Suprapubic skin (tissue), 4 donors: ENCODE results near the gene ATXN7.

Experiments
- POLR2A ChIP-seq, 2 donors: fragments of 450-650 bp; IDR thresholded peaks; one replicate each; pipeline ENCODE4 v1.6.1; 2017; ENCODE audit warnings: antibody characterized with exemption in 2 of 2, mild to moderate bottlenecking in 2 of 2, moderate library complexity in 2 of 2
- POLR2AphosphoS5 ChIP-seq, 3 donors: sonication (generic); formaldehyde crosslinking; IDR thresholded peaks; one replicate each; pipeline ENCODE4 v1.6.1; 2017; ENCODE audit warnings: antibody characterized with exemption in 3 of 3
- TF ChIP-seq, protein P1 (sequence below), 2 donors: fragments of 200-600 bp in 1 of 2; fragments of 450-650 bp in 1 of 2; sonication (generic) in 1 of 2; IDR thresholded peaks; one replicate each; pipeline ENCODE4 v1.5.1; 2016 to 2019; ENCODE audit warnings: antibody characterized with exemption in 2 of 2, mild to moderate bottlenecking in 1 of 2, moderate library complexity in 1 of 2

DNA sequence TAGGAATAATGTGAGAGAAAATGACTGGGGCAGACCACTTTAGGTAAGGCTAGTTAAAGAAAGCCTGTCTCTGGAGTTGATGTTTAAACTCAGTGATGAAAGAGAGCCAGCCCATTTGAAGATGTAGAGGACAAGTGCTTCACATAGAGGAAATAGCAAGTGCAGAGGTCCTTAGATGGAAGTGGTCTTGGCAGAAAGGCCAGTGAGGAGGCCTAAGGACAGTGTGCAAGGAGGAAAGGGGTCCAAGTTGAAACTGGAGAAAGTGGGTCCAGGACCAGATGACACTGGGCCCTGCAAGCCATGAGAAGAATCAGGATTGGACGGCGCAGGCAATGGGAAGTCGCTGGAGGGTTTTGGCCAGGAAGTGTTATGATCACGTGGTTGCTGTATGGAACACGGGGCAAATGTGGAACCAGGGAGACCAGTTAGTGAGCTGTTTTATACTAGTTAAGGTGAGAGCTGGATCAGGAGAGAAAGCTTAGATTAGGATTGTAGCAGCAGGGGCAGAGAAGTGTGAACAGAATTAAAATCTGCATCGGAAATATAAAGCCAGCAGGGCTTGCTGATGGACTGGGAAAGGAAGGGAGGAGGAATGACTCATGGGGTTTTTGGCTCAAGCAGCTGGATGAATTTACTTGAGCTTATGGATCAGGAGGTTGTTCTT, 96.5 kb downstream of the ATXN7 start:
- TF ChIP-seq POLR2A (IDR thresholded peaks at IDR 0.05) = no peak
- TF ChIP-seq, protein P1, sequence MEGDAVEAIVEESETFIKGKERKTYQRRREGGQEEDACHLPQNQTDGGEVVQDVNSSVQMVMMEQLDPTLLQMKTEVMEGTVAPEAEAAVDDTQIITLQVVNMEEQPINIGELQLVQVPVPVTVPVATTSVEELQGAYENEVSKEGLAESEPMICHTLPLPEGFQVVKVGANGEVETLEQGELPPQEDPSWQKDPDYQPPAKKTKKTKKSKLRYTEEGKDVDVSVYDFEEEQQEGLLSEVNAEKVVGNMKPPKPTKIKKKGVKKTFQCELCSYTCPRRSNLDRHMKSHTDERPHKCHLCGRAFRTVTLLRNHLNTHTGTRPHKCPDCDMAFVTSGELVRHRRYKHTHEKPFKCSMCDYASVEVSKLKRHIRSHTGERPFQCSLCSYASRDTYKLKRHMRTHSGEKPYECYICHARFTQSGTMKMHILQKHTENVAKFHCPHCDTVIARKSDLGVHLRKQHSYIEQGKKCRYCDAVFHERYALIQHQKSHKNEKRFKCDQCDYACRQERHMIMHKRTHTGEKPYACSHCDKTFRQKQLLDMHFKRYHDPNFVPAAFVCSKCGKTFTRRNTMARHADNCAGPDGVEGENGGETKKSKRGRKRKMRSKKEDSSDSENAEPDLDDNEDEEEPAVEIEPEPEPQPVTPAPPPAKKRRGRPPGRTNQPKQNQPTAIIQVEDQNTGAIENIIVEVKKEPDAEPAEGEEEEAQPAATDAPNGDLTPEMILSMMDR (IDR thresholded peaks at IDR 0.05) = no peak
- TF ChIP-seq POLR2AphosphoS5 (IDR thresholded peaks at IDR 0.05) = no peak
